H1 (cell line): ENCODE data around the gene STEAP3. TPM values are rescaled to one million over a fixed set of nuclear protein-coding genes. Genes with fewer than 3 reads are reported as not detected.

Experiments used
- PHF8 ChIP-seq: fragments of 200-600 bp; sonication (generic); conservative IDR thresholded peaks from 2 replicates; pipeline ENCODE4 v1.7.1; 2012; ENCODE audit warnings: low read depth, mild to moderate bottlenecking, inconsistent platforms, low read length, moderate library complexity
- POLR2A ChIP-seq, 2 experiments: IDR thresholded peaks; 1 replicate in 1 of 2; 2 replicates in 1 of 2; pipeline ENCODE4 v1.6.1; 2011; ENCODE audit warnings: low read depth in 2 of 2, low read length in 2 of 2, mild to moderate bottlenecking in 2 of 2; ENCODE audit errors: control extremely low read depth in 1 of 2
- polyA plus RNA-seq, 7 experiments: library from polyadenylated mRNA; depleted of rRNA in 3 of 7; stranded (reverse) in 5 of 7; unstranded in 2 of 7; fragments of >200 nt in 5 of 7; fragments of 200-250 nt in 2 of 7; gene quantifications; 1 replicate in 5 of 7; 2 replicates in 1 of 7; 4 replicates in 1 of 7; pipeline versions ENCODE4 v1.2.1 to v1.2.3, GENCODE V29; 2011 to 2013; ENCODE audit warnings: missing spikeins in 2 of 7, mixed read lengths in 2 of 7
- total RNA-seq: library from RNA; stranded (reverse); fragmentation: NEBNext Ultra II Directional; extraction: Animal tissue kit (Norgen Biotek cat#: 25700); gene quantifications from 2 replicates; pipeline ENCODE4 v1.2.1, GENCODE V29; 2021

Gene STEAP3
- total and polyA plus RNA-seq, 2 of the 8 experiments (the other 6 are each of a cell fraction or from before 2014, with no cell fraction given): 21.7 to 27.9 TPM

DNA sequence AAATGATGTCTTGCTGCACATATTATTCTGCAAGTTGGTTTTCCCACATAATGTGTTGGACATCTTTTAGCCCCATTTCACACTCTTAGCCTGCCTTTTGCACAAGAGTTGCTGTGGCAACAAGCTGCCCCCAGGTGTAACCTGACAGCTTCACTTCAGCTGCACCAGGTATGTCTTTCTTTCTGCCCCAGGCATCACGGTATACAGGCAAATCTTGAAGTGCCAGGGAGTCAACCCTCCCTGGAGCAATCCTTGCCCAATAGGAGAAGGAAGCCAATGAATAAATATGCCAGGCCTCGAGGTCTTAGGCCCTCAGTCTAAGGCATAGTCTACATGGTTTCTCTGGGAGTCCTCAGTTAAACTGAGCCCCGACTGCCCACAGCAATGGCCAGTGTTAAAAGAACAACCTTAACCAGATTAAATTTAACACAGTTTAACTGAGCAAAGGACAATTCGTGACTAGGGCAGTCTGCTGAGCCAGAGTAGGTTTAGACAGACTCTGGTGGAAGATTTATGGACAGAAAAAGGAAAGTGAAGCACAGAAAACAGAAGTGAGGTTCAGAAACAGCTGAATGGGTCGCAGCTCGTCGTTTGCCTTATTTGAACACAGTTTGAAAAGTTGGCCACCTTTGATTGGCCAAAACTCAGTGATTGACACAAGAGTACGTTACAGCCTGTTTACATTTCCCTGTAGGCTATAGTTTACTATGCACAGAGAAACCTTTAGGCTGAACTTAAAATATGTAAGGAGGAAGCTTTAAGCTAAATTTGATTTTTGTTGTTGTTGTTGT is 33.1 kb upstream of the STEAP3 start (continued):
- TF ChIP-seq POLR2A (IDR thresholded peaks at IDR 0.05; ENCODE audit: control extremely low read depth in 1 of 2, low read depth in 2 of 2, low read length in 2 of 2): no peak
- no peak for TF ChIP-seq PHF8
